Mucosa of stomach (tissue), 1 donor: ENCODE measurements around the gene SLC51B.

Source experiments
- H3K27me3 ChIP-seq: one replicate; pipeline ENCODE4 v1.7.0; 2013; ENCODE audit warnings: mild to moderate bottlenecking, low read length; ENCODE audit not compliant: control insufficient read depth, insufficient read depth
- H3K36me3 ChIP-seq: one replicate; pipeline ENCODE4 v1.7.0; 2013; ENCODE audit warnings: low read length; ENCODE audit not compliant: control insufficient read depth, insufficient read depth
- H3K4me1 ChIP-seq: one replicate; pipeline ENCODE4 v1.7.0; 2013; ENCODE audit warnings: mild to moderate bottlenecking, low read length; ENCODE audit not compliant: control insufficient read depth, insufficient read depth
- H3K4me3 ChIP-seq: one replicate; pipeline ENCODE4 v1.7.0; 2013; ENCODE audit warnings: low read length
- H3K9ac ChIP-seq: one replicate; pipeline ENCODE4 v1.7.0; 2013; ENCODE audit warnings: mild to moderate bottlenecking, low read length, moderate library complexity
- H3K9me3 ChIP-seq: one replicate; pipeline ENCODE4 v1.7.0; 2013; ENCODE audit warnings: mild to moderate bottlenecking, low read length, moderate library complexity; ENCODE audit not compliant: control insufficient read depth
- donor health status: Pancreatic carcinoma.

SLC51B gene

GRCh38 chr15:65059369-65059750, 14.2 kb downstream of the SLC51B start:
- peaks cover 28% of the 10 kb centered on the region for H3K4me1 ChIP-seq

GRCh38 chr15:65059931-65060596, 14.9 kb downstream of the SLC51B start:
- H3K4me1 ChIP-seq, result peaks cover 21% of the 10 kb centered on the region
- no peaks in the 10 kb centered on the region for H3K9me3 ChIP-seq
- H3K27me3 ChIP-seq, result no peaks in the 10 kb centered on the region
- no peak overlapping the region for H3K4me3 ChIP-seq
- H3K36me3 ChIP-seq, result no peaks in the 10 kb centered on the region
- no peak overlapping the region for H3K9ac ChIP-seq

More at GRCh38 chr15:65059369-65059750, 14.2 kb downstream of the SLC51B start:
- H3K9ac ChIP-seq, result no peak overlapping the region
- no peaks in the 10 kb centered on the region for H3K36me3 ChIP-seq
- H3K4me3 ChIP-seq, result no peak overlapping the region
- H3K27me3 ChIP-seq, result no peaks in the 10 kb centered on the region
- H3K9me3 ChIP-seq, result no peaks in the 10 kb centered on the region

- Histone ChIP-seq H3K9ac (no peak overlapping the region), H3K36me3 (no peaks in the 10 kb centered on the region), H3K9me3 (no peaks in the 10 kb centered on the region), H3K27me3 (peaks cover 3% of the 10 kb centered on the region), H3K4me3 (no peak overlapping the region), H3K4me1 (peaks cover 14% of the 10 kb centered on the region)
Measured at GRCh38 chr15:65060641-65061397, 15.6 kb downstream of the SLC51B start.

- Histone ChIP-seq H3K36me3 (no peaks in the 10 kb centered on the region), H3K4me1 (peaks cover 9% of the 10 kb centered on the region), H3K27me3 (peaks cover 11% of the 10 kb centered on the region), H3K9ac (no peak overlapping the region), H3K9me3 (no peaks in the 10 kb centered on the region), H3K4me3 (no peak overlapping the region)
Measured at GRCh38 chr15:65062061-65062460, 16.9 kb downstream of the SLC51B start.

DNA sequence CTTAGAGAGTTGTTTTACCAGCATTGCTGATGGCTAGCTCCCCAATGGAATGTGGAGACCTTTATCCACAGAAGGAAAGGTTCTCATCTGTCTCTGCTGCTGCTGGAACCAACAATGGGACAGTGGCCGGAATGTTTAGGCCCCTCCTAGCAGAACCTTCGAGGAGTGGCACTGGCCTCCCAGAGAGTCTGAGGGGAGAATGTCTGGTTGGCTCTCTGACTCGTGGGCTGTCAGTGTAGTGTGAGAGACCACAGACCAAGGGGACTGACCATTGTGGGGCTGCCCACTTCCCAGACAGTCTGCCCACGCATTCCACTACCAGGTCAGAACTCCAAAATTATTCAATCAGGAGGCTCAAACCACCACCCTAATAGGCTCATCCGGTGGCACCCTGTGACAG, 17.5 kb downstream of the SLC51B start:
- Histone ChIP-seq H3K9ac (no peak overlapping the region), H3K27me3 (peaks cover 18% of the 10 kb centered on the region), H3K36me3 (no peaks in the 10 kb centered on the region), H3K9me3 (no peaks in the 10 kb centered on the region), H3K4me1 (peaks cover 2% of the 10 kb centered on the region), H3K4me3 (no peak overlapping the region)

GRCh38 chr15:65066001-65066634, 20.9 kb downstream of the SLC51B start:
- Histone ChIP-seq H3K9ac (no peak overlapping the region), H3K4me1 (peaks cover 13% of the 10 kb centered on the region), H3K27me3 (peaks cover 24% of the 10 kb centered on the region), H3K36me3 (no peaks in the 10 kb centered on the region), H3K9me3 (no peaks in the 10 kb centered on the region), H3K4me3 (no peak overlapping the region)

DNA sequence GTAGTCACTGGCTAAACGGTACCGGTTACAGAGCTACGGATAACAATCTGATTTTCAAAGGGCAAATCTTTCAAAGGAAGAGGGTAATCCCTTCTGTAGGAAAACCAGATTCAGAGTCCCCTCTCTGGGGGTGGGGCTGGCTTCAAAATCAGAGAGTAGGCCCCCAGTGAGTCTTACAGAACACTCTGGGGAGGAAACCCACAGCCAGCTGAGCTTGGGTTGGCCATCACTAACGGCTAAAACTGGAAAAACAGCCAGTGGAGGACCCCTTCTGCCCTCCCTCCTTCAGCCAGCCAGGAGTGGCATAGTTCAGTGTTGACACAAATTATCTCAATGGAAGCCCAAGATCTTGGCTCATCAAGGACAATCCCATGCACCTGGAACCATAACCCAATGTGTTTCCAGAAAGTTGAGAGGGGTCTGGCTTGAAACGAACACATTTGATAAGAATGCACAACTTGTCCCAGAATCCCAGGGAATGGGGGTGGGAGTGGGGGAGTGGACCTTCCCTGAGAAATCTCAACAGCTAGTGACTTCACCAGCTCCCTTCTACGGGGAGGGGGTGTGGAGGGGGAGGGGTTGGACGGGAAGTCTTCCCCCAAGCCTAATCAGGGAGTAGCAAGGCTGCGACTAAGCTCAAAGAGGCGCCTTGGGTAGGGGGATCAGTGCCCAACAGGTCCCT, 21.6 kb downstream of the SLC51B start:
- H3K27me3 ChIP-seq, result peaks cover 24% of the 10 kb centered on the region
- H3K4me3 ChIP-seq, result no peak overlapping the region
- H3K9ac ChIP-seq, result peak overlapping the region; percentile 49
- no peaks in the 10 kb centered on the region for H3K36me3 ChIP-seq
- H3K9me3 ChIP-seq, result no peaks in the 10 kb centered on the region
- H3K4me1 ChIP-seq, result peaks cover 13% of the 10 kb centered on the region

DNA sequence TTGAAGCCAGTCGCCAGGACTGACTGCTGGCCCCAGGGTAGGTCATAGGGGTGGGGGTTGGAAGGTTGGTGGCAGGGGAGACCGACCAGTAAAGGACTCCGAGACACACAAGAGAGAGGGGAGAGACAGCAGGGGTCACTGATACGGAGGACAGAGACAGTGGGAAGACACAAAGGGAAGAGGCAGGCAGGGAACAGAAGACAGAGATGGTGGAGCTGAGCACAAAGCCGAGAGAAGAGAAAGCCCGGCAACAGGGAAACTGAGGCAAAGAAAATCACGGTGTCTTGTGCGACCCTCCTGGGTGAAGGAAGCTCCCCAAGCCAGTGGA, 22.1 kb downstream of the SLC51B start:
- no peaks in the 10 kb centered on the region for H3K36me3 ChIP-seq
- peak overlapping the region; percentile 49 for H3K9ac ChIP-seq
- peaks cover 13% of the 10 kb centered on the region for H3K4me1 ChIP-seq
- H3K4me3 ChIP-seq, result no peak overlapping the region
- no peaks in the 10 kb centered on the region for H3K9me3 ChIP-seq
- peaks cover 24% of the 10 kb centered on the region for H3K27me3 ChIP-seq

- Histone ChIP-seq H3K4me3 (no peak within 1 kb of the TSS), H3K36me3 (no peaks in the 10 kb centered on the region), H3K9me3 (no peaks in the 10 kb centered on the region), H3K9ac (peak within 1 kb of the TSS; percentile 49), H3K27me3 (peaks cover 24% of the 10 kb centered on the region), H3K4me1 (peaks cover 13% of the 10 kb centered on the region)
Measured at GRCh38 chr15:65067645-65068402, 22.6 kb downstream of the SLC51B start, which contains the start of gene RASL12. RASL12 (minus strand) TSS chr15:65067991; CDS start chr15:65067835, 156 bp downstream.

GRCh38 chr15:65068403-65068788, 23.2 kb downstream of the SLC51B start:
- H3K9ac ChIP-seq, result no peak overlapping the region
- H3K27me3 ChIP-seq, result peaks cover 24% of the 10 kb centered on the region

GRCh38 chr15:65069179-65069578, 24.0 kb downstream of the SLC51B start:
- H3K4me3 ChIP-seq, result no peak overlapping the region
- peaks cover 13% of the 10 kb centered on the region for H3K4me1 ChIP-seq
- no peak overlapping the region for H3K9ac ChIP-seq

More at GRCh38 chr15:65068403-65068788, 23.2 kb downstream of the SLC51B start:
- no peaks in the 10 kb centered on the region for H3K9me3 ChIP-seq
- no peak overlapping the region for H3K4me3 ChIP-seq
- peaks cover 13% of the 10 kb centered on the region for H3K4me1 ChIP-seq
- H3K36me3 ChIP-seq, result no peaks in the 10 kb centered on the region

More at GRCh38 chr15:65069179-65069578, 24.0 kb downstream of the SLC51B start:
- peaks cover 24% of the 10 kb centered on the region for H3K27me3 ChIP-seq
- no peaks in the 10 kb centered on the region for H3K9me3 ChIP-seq
- H3K36me3 ChIP-seq, result no peaks in the 10 kb centered on the region
